Measurements from ENCODE around the gene DNTTIP2. TPM values are rescaled to one million over a fixed set of nuclear protein-coding genes. Genes with fewer than 3 reads are reported as not detected.
"Not testable (repeated sequence)": the region's sequence is repeated elsewhere in the genome, so short reads cannot be mapped to it uniquely, and the experiment has no call there.

Gene DNTTIP2
- polyA plus RNA-seq (ENCODE audit: insufficient read length in 4 of 4), result 10 to 100 TPM; 60.0 to 85.9 (median 72.1) TPM

- peak; percentile 91 to 95 (median 93) for DNase-seq (ENCODE audit: low read depth in 4 of 4, low spot score in 3 of 4)
Observed at GRCh38 chr1:93878889-93879586, at the start of gene DNTTIP2. Gene DNTTIP2 (minus strand): TSS chr1:93879206. CDS start chr1:93879148, 58 bp downstream.

GRCh38 chr1:93925206-93925605, 46.2 kb upstream of the DNTTIP2 start:
- DNase-seq (ENCODE audit: low read depth in 4 of 4, low spot score in 3 of 4), result no peak

- DNase-seq (ENCODE audit: low read depth in 4 of 4, low spot score in 3 of 4), result no peak
Observed at GRCh38 chr1:93919780-93920179, 40.8 kb upstream of the DNTTIP2 start.

GRCh38 chr1:93917302-93917701, 38.3 kb upstream of the DNTTIP2 start:
- no peak for DNase-seq (ENCODE audit: low read depth in 4 of 4, low spot score in 3 of 4)

- DNase-seq (ENCODE audit: low read depth in 4 of 4, low spot score in 3 of 4), result not testable (repeated sequence)
Observed at GRCh38 chr1:93910880-93911279, 31.9 kb upstream of the DNTTIP2 start.

- no peak for DNase-seq (ENCODE audit: low read depth in 4 of 4, low spot score in 3 of 4)
Observed at GRCh38 chr1:93910305-93910704, 31.3 kb upstream of the DNTTIP2 start.

- DNase-seq (ENCODE audit: low read depth in 4 of 4, low spot score in 3 of 4), result peak; percentile 73 to 78 (median 76)
Observed at GRCh38 chr1:93909146-93910050, 30.4 kb upstream of the DNTTIP2 start, which contains the start of gene GCLM. Gene GCLM (minus strand): TSS chr1:93909430. CDS start chr1:93909163, 267 bp downstream.

GRCh38 chr1:93908394-93909145, 29.6 kb upstream of the DNTTIP2 start:
- no peak for DNase-seq (ENCODE audit: low read depth in 4 of 4, low spot score in 3 of 4)

GRCh38 chr1:93907718-93908117, 28.7 kb upstream of the DNTTIP2 start:
- no peak for DNase-seq (ENCODE audit: low read depth in 4 of 4, low spot score in 3 of 4)

- no peak for DNase-seq (ENCODE audit: low read depth in 4 of 4, low spot score in 3 of 4)
Observed at GRCh38 chr1:93906480-93906879, 27.5 kb upstream of the DNTTIP2 start.

GRCh38 chr1:93905734-93906133, 26.7 kb upstream of the DNTTIP2 start:
- DNase-seq (ENCODE audit: low read depth in 4 of 4, low spot score in 3 of 4), result no peak

GRCh38 chr1:93905051-93905450, 26.0 kb upstream of the DNTTIP2 start:
- DNase-seq (ENCODE audit: low read depth in 4 of 4, low spot score in 3 of 4), result no peak

- DNase-seq (ENCODE audit: low read depth in 4 of 4, low spot score in 3 of 4), result no peak
Observed at GRCh38 chr1:93904228-93904627, 25.2 kb upstream of the DNTTIP2 start.

GRCh38 chr1:93900723-93901504, 21.9 kb upstream of the DNTTIP2 start:
- DNase-seq (ENCODE audit: low read depth in 4 of 4, low spot score in 3 of 4), result no peak

GRCh38 chr1:93899543-93900207, 20.7 kb upstream of the DNTTIP2 start:
- no peak for DNase-seq (ENCODE audit: low read depth in 4 of 4, low spot score in 3 of 4)

- DNase-seq (ENCODE audit: low read depth in 4 of 4, low spot score in 3 of 4), result no peak
Observed at GRCh38 chr1:93888900-93889299, 9.9 kb upstream of the DNTTIP2 start.

- DNase-seq (ENCODE audit: low read depth in 4 of 4, low spot score in 3 of 4), result no peak
Observed at GRCh38 chr1:93882269-93882668, 3.3 kb upstream of the DNTTIP2 start.

GRCh38 chr1:93880731-93881130, 1.7 kb upstream of the DNTTIP2 start:
- DNase-seq (ENCODE audit: low read depth in 4 of 4, low spot score in 3 of 4), result no peak

GRCh38 chr1:93878501-93878888, 511 bp downstream of the DNTTIP2 start:
- DNase-seq (ENCODE audit: low read depth in 4 of 4, low spot score in 3 of 4), result peak in 1 of 4 donors; percentile 8

GRCh38 chr1:93877529-93877928, 1.5 kb downstream of the DNTTIP2 start:
- no peak for DNase-seq (ENCODE audit: low read depth in 4 of 4, low spot score in 3 of 4)
